AG09319 (cell line): ENCODE results near the gene CCDC188.
"Not testable (repeated sequence)": the region's sequence is repeated elsewhere in the genome, so short reads cannot be mapped to it uniquely, and the experiment has no call there.

Experiments
- DNase-seq: peaks from one replicate; pipeline ENCODE4 v3.0.0-alpha.2; 2010; ENCODE audit warnings: low read depth; ENCODE audit errors: extremely low read depth
- TF ChIP-seq, protein P1 (sequence below): IDR thresholded peaks from 2 replicates; pipeline ENCODE4 v1.5.1; 2011; ENCODE audit warnings: low read depth, mild to moderate bottlenecking, inconsistent platforms, low read length, moderate library complexity

CCDC188 gene

DNA sequence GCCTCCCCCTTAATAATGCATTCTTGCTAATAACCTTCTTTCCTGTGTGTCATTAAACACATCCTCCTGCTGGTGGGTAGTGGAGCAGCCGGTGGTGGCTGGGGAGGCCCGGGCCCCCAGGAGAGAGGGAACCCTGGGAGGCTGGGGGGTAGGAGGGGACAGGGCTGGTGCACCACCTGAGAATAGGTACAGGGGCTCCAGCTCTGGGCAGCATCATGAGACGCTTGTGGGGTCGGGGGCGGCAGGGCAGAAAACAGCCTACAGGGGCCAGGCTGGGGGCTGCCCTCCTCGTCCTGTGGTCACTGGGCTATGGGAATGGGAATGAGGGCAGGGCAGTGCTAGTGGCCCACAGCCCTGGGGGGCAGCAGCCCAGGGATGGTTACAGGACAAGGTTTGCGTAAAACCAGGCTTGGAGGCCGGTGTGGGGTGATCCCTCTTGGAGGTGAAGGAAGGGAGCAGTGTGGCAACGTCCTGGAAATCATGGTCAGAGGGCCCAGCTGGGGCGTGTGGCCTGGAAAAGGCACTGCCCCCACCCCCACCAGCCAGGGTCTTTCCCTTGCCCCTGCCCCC, 18.5 kb upstream of the CCDC188 start:
- DNase-seq: no peak

DNA sequence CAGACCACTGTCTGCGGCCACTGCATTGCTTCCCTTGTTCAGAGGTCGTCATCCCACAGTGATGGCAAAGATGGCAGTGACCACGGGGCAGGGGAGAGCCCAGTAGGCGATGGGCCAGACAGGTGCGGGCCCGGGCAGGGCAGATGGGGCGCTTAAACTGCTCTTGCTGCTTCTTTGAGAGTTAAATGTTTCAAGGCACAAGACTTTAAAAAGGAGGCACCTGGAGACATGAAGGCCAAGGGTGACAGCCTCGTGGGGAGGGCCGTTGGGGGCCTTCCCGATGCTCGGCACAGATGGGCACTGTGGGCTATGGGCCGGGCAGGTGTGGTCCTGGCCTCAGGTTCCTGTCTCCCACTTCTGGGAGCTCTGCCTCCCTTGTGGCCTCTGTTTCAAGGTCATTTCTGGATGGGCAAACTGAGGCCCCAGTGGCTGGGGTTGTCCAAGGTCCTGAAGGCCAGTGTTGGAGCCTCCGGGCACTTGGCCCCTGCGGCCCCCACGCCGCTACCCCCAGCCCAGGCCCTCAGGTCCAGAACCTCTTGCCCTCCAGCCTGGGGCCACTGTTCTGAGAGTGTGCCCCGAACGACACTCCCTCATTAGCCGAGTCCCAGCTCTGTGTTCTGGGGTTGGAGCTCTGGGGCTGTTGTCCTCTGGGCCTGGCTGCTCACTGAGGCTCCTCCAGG, 16.9 kb upstream of the CCDC188 start:
- DNase-seq: no peak
- TF ChIP-seq, protein P1, sequence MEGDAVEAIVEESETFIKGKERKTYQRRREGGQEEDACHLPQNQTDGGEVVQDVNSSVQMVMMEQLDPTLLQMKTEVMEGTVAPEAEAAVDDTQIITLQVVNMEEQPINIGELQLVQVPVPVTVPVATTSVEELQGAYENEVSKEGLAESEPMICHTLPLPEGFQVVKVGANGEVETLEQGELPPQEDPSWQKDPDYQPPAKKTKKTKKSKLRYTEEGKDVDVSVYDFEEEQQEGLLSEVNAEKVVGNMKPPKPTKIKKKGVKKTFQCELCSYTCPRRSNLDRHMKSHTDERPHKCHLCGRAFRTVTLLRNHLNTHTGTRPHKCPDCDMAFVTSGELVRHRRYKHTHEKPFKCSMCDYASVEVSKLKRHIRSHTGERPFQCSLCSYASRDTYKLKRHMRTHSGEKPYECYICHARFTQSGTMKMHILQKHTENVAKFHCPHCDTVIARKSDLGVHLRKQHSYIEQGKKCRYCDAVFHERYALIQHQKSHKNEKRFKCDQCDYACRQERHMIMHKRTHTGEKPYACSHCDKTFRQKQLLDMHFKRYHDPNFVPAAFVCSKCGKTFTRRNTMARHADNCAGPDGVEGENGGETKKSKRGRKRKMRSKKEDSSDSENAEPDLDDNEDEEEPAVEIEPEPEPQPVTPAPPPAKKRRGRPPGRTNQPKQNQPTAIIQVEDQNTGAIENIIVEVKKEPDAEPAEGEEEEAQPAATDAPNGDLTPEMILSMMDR: no peak

More for the DNA sequence above, 18.5 kb upstream of the CCDC188 start:
- TF ChIP-seq, protein P1: no peak

GRCh38 chr22:20166703-20167102, 15.8 kb upstream of the CCDC188 start:
- no peak for DNase-seq
- TF ChIP-seq, protein P1: no peak

- DNase-seq: no peak
- TF ChIP-seq, protein P1: no peak
These were observed 15.1 kb upstream of the CCDC188 start for GRCh38 chr22:20165913-20166312.

DNA sequence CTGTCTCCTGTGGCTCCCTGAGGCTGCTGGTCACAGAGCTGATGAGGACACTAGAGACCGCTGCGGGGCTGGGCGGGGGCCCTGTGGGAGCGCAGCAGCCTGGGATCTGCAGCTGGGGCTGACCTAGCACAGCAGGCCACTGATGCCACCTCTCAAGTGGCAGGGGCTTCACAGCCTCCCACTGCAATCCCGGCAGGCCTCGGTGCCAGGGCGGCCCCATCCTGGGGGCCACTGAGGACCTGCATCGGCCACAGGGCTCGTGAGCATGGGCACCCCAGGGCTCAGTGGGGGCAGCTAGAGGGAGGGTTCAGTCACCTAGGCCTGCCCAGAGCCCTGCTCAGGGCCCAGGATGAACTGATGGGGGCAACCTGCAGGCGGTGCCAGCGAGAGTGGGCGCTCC, 14.6 kb upstream of the CCDC188 start:
- TF ChIP-seq, protein P1: no peak
- no peak for DNase-seq

GRCh38 chr22:20164863-20165262, 14.0 kb upstream of the CCDC188 start:
- DNase-seq: no peak
- TF ChIP-seq, protein P1: no peak

DNA sequence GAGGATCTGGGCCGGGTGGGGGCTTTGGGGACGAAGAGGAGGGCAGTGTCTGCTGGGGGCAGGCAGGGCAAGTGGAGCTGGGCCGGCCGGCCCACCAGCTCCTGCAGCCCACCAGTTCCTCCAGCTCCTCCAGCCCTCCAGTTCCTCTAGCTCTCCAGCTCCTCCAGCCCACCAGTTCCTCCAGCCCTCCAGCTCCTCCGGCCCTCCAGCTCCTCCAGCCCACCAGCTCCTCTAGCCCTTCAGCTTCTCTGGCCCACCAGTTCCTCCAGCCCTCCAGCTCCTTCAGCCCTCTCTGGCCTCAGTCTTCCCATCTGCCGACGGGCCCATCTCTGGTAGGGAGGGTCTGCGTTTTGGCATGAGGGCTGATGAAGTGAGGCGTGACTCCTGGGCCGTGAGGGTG, 9.2 kb upstream of the CCDC188 start:
- no peak for DNase-seq
- TF ChIP-seq, protein P1: no peak

GRCh38 chr22:20159531-20159930, 8.7 kb upstream of the CCDC188 start:
- DNase-seq: not testable (repeated sequence)
